H1 (cell line): Measurements from ENCODE around the gene NID2. TPM values are rescaled to one million over a fixed set of nuclear protein-coding genes. Genes with fewer than 3 reads are reported as not detected.

Source experiments
- CTCF ChIA-PET: fragments of 300-600 bp; sonication (Branson Sonifier 250); formaldehyde crosslinking; loops from one replicate; lab custom pipeline; 2021; ENCODE audit not compliant: partially characterized antibody; lab: Charles Lee
- POLR2A ChIA-PET: fragments of 300-600 bp; sonication (Branson Sonifier 250); formaldehyde crosslinking; loops from one replicate; lab custom pipeline; 2021; ENCODE audit warnings: inconsistent platforms; ENCODE audit not compliant: partially characterized antibody; lab: Charles Lee
- DNase-seq, 2 experiments: peaks; one replicate each; pipeline versions ENCODE4 v3.0.0 to v3.0.0-alpha.2; 2010 to 2022; ENCODE audit warnings: low spot score in 2 of 2, low read depth in 1 of 2, mixed read lengths in 1 of 2
- FAIRE-seq: peaks from 2 replicates; lab custom pipeline; 2011; peaks lifted over from hg19 to GRCh38; lab: Jason Lieb, UNC
- H2AFZ ChIP-seq: 2 replicates; pipeline ENCODE4 v1.8.1; 2012; ENCODE audit warnings: low read length, inconsistent platforms
- H2AK5ac ChIP-seq: 2 replicates; pipeline ENCODE4 v1.6.1; 2013; ENCODE audit warnings: low read depth, low read length
- H2BK120ac ChIP-seq: replicated peaks from 2 replicates; pipeline ENCODE3; 2013; ENCODE audit warnings: low read depth, low read length, inconsistent platforms
- H2BK12ac ChIP-seq: 2 replicates; pipeline ENCODE4 v1.6.1; 2013; ENCODE audit warnings: low read depth, low read length
- H2BK15ac ChIP-seq: 2 replicates; pipeline ENCODE4 v1.6.1; 2013; ENCODE audit warnings: low read length
- H2BK20ac ChIP-seq: 2 replicates; pipeline ENCODE4 v1.6.1; 2013; ENCODE audit warnings: low read length
- H2BK5ac ChIP-seq: 2 replicates; pipeline ENCODE4 v1.6.1; 2013; ENCODE audit warnings: low read depth, low read length
- H3K14ac ChIP-seq: 2 replicates; pipeline ENCODE4 v1.6.1; 2013; ENCODE audit warnings: inconsistent platforms; ENCODE audit not compliant: insufficient read length
- H3K18ac ChIP-seq: 2 replicates; pipeline ENCODE4 v1.6.1; 2013; ENCODE audit warnings: low read length; ENCODE audit errors: extremely low read depth
- H3K23ac ChIP-seq: 2 replicates; pipeline ENCODE4 v1.6.1; 2013; ENCODE audit warnings: inconsistent platforms; ENCODE audit not compliant: insufficient read length
- H3K23me2 ChIP-seq: 2 replicates; pipeline ENCODE4 v1.6.1; 2013; ENCODE audit warnings: low read depth, low read length
- H3K27ac ChIP-seq: 2 replicates; pipeline ENCODE4 v1.6.1; 2011; ENCODE audit warnings: low read depth, low read length, inconsistent platforms
- H3K27me3 ChIP-seq, 4 experiments: replicated peaks in 1 of 4; 1 replicate in 1 of 4; 2 replicates in 3 of 4; pipeline versions ENCODE4 v1.6.1 to v1.8.1; 2011 to 2013; ENCODE audit warnings: low read length in 3 of 4, mild to moderate bottlenecking in 3 of 4, inconsistent platforms in 2 of 4, mixed read lengths in 2 of 4, moderate library complexity in 1 of 4; ENCODE audit not compliant: control insufficient read depth in 3 of 4, insufficient read depth in 3 of 4; ENCODE audit errors: extremely low read depth in 1 of 4
- H3K36me3 ChIP-seq, 4 experiments: 2 replicates each; pipeline versions ENCODE4 v1.6.1 to v1.8.1; 2011 to 2013; ENCODE audit warnings: mild to moderate bottlenecking in 4 of 4, low read length in 3 of 4, moderate library complexity in 2 of 4, control low read depth in 1 of 4, inconsistent platforms in 1 of 4; ENCODE audit not compliant: insufficient read depth in 4 of 4, control insufficient read depth in 2 of 4
- H3K4ac ChIP-seq: replicated peaks from 2 replicates; pipeline ENCODE3; 2013; ENCODE audit warnings: low read length, low read depth, mixed read lengths, inconsistent platforms; ENCODE audit not compliant: insufficient read length
- H3K4me1 ChIP-seq, 4 experiments: replicated peaks in 1 of 4; 1 replicate in 1 of 4; 2 replicates in 3 of 4; pipeline versions ENCODE4 v1.6.1 to v1.8.1; 2011 to 2013; ENCODE audit warnings: low read length in 3 of 4, inconsistent platforms in 2 of 4, mixed read lengths in 1 of 4; ENCODE audit not compliant: insufficient read depth in 4 of 4, control insufficient read depth in 3 of 4
- H3K4me2 ChIP-seq, 2 experiments: 2 replicates each; pipeline versions ENCODE4 v1.6.1 to v1.8.1; 2011 to 2013; ENCODE audit warnings: low read depth in 2 of 2, low read length in 2 of 2, control low read depth in 1 of 2, inconsistent platforms in 1 of 2, mild to moderate bottlenecking in 1 of 2; ENCODE audit not compliant: insufficient read depth in 1 of 2
- H3K4me3 ChIP-seq, 4 experiments: fragments of 200-600, 300-600 bp in 1 of 4; sonication (generic), shearing (Covaris generic), sonication (Bioruptor Twin) in 1 of 4; 2 replicates each; pipeline versions ENCODE4 v1.5.1 to v1.8.1; 2011 to 2016; ENCODE audit warnings: low read length in 4 of 4, low read depth in 3 of 4, control low read depth in 2 of 4, inconsistent platforms in 2 of 4, mild to moderate bottlenecking in 2 of 4, mixed read lengths in 1 of 4, moderate library complexity in 1 of 4; ENCODE audit not compliant: insufficient read depth in 2 of 4; ENCODE audit errors: extremely low read depth in 1 of 4
- H3K56ac ChIP-seq: replicated peaks from 2 replicates; pipeline ENCODE3; 2013; ENCODE audit warnings: low read depth, mild to moderate bottlenecking, mixed read lengths, low read length, inconsistent platforms; ENCODE audit not compliant: insufficient read length
- H3K79me1 ChIP-seq: 2 replicates; pipeline ENCODE4 v1.6.1; 2013; ENCODE audit warnings: low read depth, low read length, control low read depth
- H3K79me2 ChIP-seq, 2 experiments: 2 replicates each; pipeline versions ENCODE4 v1.6.1 to v1.8.1; 2012 to 2013; ENCODE audit warnings: low read length in 2 of 2, mild to moderate bottlenecking in 2 of 2, inconsistent platforms in 1 of 2; ENCODE audit not compliant: insufficient read depth in 2 of 2, control insufficient read depth in 1 of 2
- H3K9ac ChIP-seq, 4 experiments: replicated peaks in 1 of 4; 1 replicate in 1 of 4; 2 replicates in 3 of 4; pipeline versions ENCODE4 v1.6.1 to v1.8.1; 2011 to 2013; ENCODE audit warnings: low read depth in 3 of 4, low read length in 3 of 4, control low read depth in 2 of 4, mild to moderate bottlenecking in 2 of 4, moderate library complexity in 2 of 4, inconsistent platforms in 1 of 4; ENCODE audit errors: extremely low read depth in 1 of 4
- H3K9me3 ChIP-seq, 2 experiments: 2 replicates each; pipeline versions ENCODE4 v1.6.1 to v1.8.1; 2012 to 2013; ENCODE audit warnings: mild to moderate bottlenecking in 2 of 2, moderate library complexity in 2 of 2, control low read depth in 1 of 2, inconsistent platforms in 1 of 2, low read depth in 1 of 2, low read length in 1 of 2, mixed read lengths in 1 of 2; ENCODE audit not compliant: insufficient read depth in 2 of 2
- H4K20me1 ChIP-seq, 2 experiments: replicated peaks in 1 of 2; 2 replicates each; pipeline versions ENCODE3 to v1.8.1; 2011 to 2013; ENCODE audit warnings: inconsistent platforms in 2 of 2, low read length in 2 of 2, mild to moderate bottlenecking in 1 of 2; ENCODE audit not compliant: insufficient read depth in 2 of 2, control insufficient read depth in 1 of 2
- H4K5ac ChIP-seq: 2 replicates; pipeline ENCODE4 v1.6.1; 2013; ENCODE audit warnings: low read length, low read depth, mixed read lengths, inconsistent platforms; ENCODE audit not compliant: insufficient read length
- H4K8ac ChIP-seq: 2 replicates; pipeline ENCODE4 v1.8.0; 2013; ENCODE audit warnings: mild to moderate bottlenecking, moderate library complexity, low read length, inconsistent platforms; ENCODE audit not compliant: insufficient read depth; ENCODE audit errors: extremely low read depth
- H4K91ac ChIP-seq: replicated peaks from 2 replicates; pipeline ENCODE3; 2013; ENCODE audit warnings: low read length, mixed read lengths, inconsistent platforms; ENCODE audit not compliant: insufficient read length
- EP300 ChIP-seq, 2 experiments: IDR thresholded peaks; 1 replicate in 1 of 2; 2 replicates in 1 of 2; pipeline ENCODE4 v1.6.1; 2011 to 2012; ENCODE audit warnings: low read depth in 2 of 2, low read length in 2 of 2, mild to moderate bottlenecking in 2 of 2, borderline replicate concordance in 1 of 2, inconsistent platforms in 1 of 2, moderate library complexity in 1 of 2
- TCF12 ChIP-seq: IDR thresholded peaks from 2 replicates; pipeline ENCODE4 v1.6.1; 2011; ENCODE audit warnings: low read depth, mild to moderate bottlenecking, low read length
- WGBS, 2 experiments: shearing (Covaris generic) in 1 of 2; methylation state at CpG; one replicate each; pipeline versions ENCODE4 v1.1.6 to v1.1.7; 2013 to 2015; ENCODE audit warnings: low lambda C conversion rate in 2 of 2, mixed read lengths in 2 of 2, inconsistent platforms in 1 of 2, low coverage in 1 of 2, missing lambda C conversion rate in 1 of 2; ENCODE audit not compliant: insufficient replicate concordance in 2 of 2, insufficient coverage in 1 of 2, insufficient read length in 1 of 2; ENCODE audit errors: extremely low coverage in 1 of 2, missing lambda C conversion rate in 1 of 2; 5-methylcytosine and 5-hydroxymethylcytosine counted together
- polyA plus RNA-seq, 7 experiments: library from polyadenylated mRNA; depleted of rRNA in 3 of 7; stranded (reverse) in 5 of 7; unstranded in 2 of 7; fragments of >200 nt in 5 of 7; fragments of 200-250 nt in 2 of 7; gene quantifications; 1 replicate in 5 of 7; 2 replicates in 1 of 7; 4 replicates in 1 of 7; pipeline versions ENCODE4 v1.2.1 to v1.2.3, GENCODE V29; 2011 to 2013; ENCODE audit warnings: missing spikeins in 2 of 7, mixed read lengths in 2 of 7
- total RNA-seq: library from RNA; stranded (reverse); fragmentation: NEBNext Ultra II Directional; extraction: Animal tissue kit (Norgen Biotek cat#: 25700); gene quantifications from 2 replicates; pipeline ENCODE4 v1.2.1, GENCODE V29; 2021

NID2 gene
- total and polyA plus RNA-seq, 2 of the 8 experiments (the other 6 are each of a cell fraction or from before 2014, with no cell fraction given): 6.1 to 12.6 TPM

DNA sequence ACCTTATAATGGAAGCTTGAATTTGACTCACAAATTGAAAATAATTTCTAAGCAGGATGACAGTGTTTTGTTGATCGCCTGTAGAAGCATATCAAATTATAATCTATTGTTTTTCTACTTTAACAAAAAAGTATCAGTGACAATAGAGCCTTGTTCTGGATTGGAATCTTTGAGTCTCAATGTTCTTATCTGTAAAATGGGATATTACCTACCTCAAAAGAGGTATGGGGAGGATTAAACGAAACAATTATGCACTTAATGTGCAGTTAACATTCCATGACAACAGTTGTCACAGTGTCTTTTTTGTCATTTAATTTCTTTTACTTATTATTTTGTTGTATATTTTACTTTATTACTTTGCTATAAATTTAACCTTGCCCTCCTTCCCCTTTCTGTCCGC is 78.4 kb downstream of the NID2 start:
- Histone ChIP-seq H3K9ac (peak overlapping the region in 2 of 4 experiments; percentile 90 to 93; a peak in 2 of 7 replicates), H3K27me3 (no peaks in the 10 kb centered on the region; a peak in 1 of 7 replicates), H3K36me3 (peaks cover 12 to 36% (median 26%) of the 10 kb centered on the region in 4 experiments), H3K23ac (no peak overlapping the region), H4K20me1 (peaks cover 4 to 9% of the 10 kb centered on the region in 2 experiments), H3K79me1 (no peaks in the 10 kb centered on the region), H3K4me1 (peaks cover 0 to 2% (median 0%) of the 10 kb centered on the region in 4 experiments; a peak in 2 of 7 replicates), H3K14ac (no peak overlapping the region), H2BK12ac (no peak overlapping the region), H2BK20ac (no peak overlapping the region), H2AK5ac (no peak overlapping the region), H2BK15ac (no peak overlapping the region), H2BK5ac (no peak overlapping the region), H2BK120ac (no peak overlapping the region), H3K4me2 (peak overlapping the region; percentile 84 to 88), H4K8ac (no peak overlapping the region), H3K27ac (no peak overlapping the region), H3K18ac (no peak overlapping the region), H3K23me2 (peaks cover 11% of the 10 kb centered on the region), H3K56ac (no peak overlapping the region), H4K5ac (no peak overlapping the region), H3K4me3 (peak overlapping the region; percentile 94 to 97 (median 97)), H2AFZ (no peak overlapping the region), H3K9me3 (no peaks in the 10 kb centered on the region), H3K79me2 (peaks cover 11 to 53% of the 10 kb centered on the region in 2 experiments), H4K91ac (no peak overlapping the region), H3K4ac (no peak overlapping the region)
- ChIA-PET POLR2A (interaction anchor here (1.0 to 1.6 kb wide), 3 partner anchors 18 to 79 kb away, joined by 4 to 6 read pairs (median 5); partner anchors contain the start of gene NID2), CTCF (interaction anchor here (1.0 to 1.8 kb wide), 3 partner anchors 10 to 25 kb away, joined by 3 to 5 read pairs (median 4); no protein-coding TSS in a partner anchor)
- no peak for FAIRE-seq
- DNase-seq: no peak
- WGBS, 2 experiments: 86% methylated on average over 3 of the region's 3 CpGs; no CpG with 5 or more reads in 1 of the 2 experiments
- TF ChIP-seq TCF12 (no peak), EP300 (IDR thresholded peaks at IDR 0.05; ENCODE audit: borderline replicate concordance in 1 of 2, low read depth in 2 of 2, low read length in 2 of 2) (no peak)
